Endothelial cell (in vitro differentiated cells): Measurements from ENCODE around the gene THSD7A. TPM values are rescaled to one million over a fixed set of nuclear protein-coding genes. Genes with fewer than 3 reads are reported as not detected.

Source experiments
- DNase-seq: peaks from one replicate; pipeline ENCODE4 v3.0.0; 2021; ENCODE audit warnings: low spot score
- H3K27ac Mint-ChIP-seq: one replicate; pipeline ENCODE4 v1.8.0; 2021; ENCODE audit warnings: mixed read lengths, inconsistent platforms; ENCODE audit not compliant: unreplicated experiment
- H3K27me3 Mint-ChIP-seq: one replicate; pipeline ENCODE4 v1.8.0; 2021; ENCODE audit warnings: mild to moderate bottlenecking, moderate library complexity, mixed read lengths, inconsistent platforms; ENCODE audit not compliant: unreplicated experiment
- H3K36me3 Mint-ChIP-seq: one replicate; pipeline ENCODE4 v1.8.0; 2021; ENCODE audit warnings: mild to moderate bottlenecking, low read depth, mixed read lengths, inconsistent platforms; ENCODE audit not compliant: unreplicated experiment
- H3K4me1 Mint-ChIP-seq: one replicate; pipeline ENCODE4 v1.8.0; 2021; ENCODE audit warnings: mild to moderate bottlenecking, mixed read lengths, inconsistent platforms; ENCODE audit not compliant: unreplicated experiment
- H3K4me3 Mint-ChIP-seq: one replicate; pipeline ENCODE4 v1.8.0; 2021; ENCODE audit warnings: mild to moderate bottlenecking, mixed read lengths, inconsistent platforms; ENCODE audit not compliant: unreplicated experiment
- H3K9me3 Mint-ChIP-seq: one replicate; pipeline ENCODE4 v1.8.0; 2021; ENCODE audit warnings: mixed read lengths, inconsistent platforms; ENCODE audit not compliant: unreplicated experiment
- CTCF ChIP-seq: fragments of 200-600 bp; sonication (generic); IDR thresholded peaks from one replicate; pipeline ENCODE4 v1.5.0; 2021; ENCODE audit warnings: antibody characterized with exemption; ENCODE audit not compliant: unreplicated experiment
- total RNA-seq: library from RNA; stranded (reverse); fragmentation: NEBNext Ultra II Directional; extraction: Animal tissue kit (Norgen Biotek cat#: 25700); gene quantifications from one replicate; pipeline ENCODE4 v1.2.1, GENCODE V29; 2021; ENCODE audit not compliant: unreplicated experiment

THSD7A gene
- total RNA-seq, 1 donor from 2014 or later: 28.7 TPM

GRCh38 chr7:11630355-11630754 lies 201.6 kb downstream of the THSD7A start:
- Mint-ChIP-seq H3K4me1 (peaks cover 14% of the 10 kb centered on the region), H3K27me3 (no peaks in the 10 kb centered on the region), H3K9me3 (no peaks in the 10 kb centered on the region), H3K4me3 (no peak overlapping the region), H3K27ac (no peak overlapping the region), H3K36me3 (no peaks in the 10 kb centered on the region)
- no peak for TF ChIP-seq CTCF
- no peak for DNase-seq

GRCh38 chr7:11625669-11626068 lies 206.3 kb downstream of the THSD7A start:
- no peak for DNase-seq
- Mint-ChIP-seq H3K27me3 (no peaks in the 10 kb centered on the region), H3K4me1 (peaks cover 19% of the 10 kb centered on the region), H3K4me3 (no peak overlapping the region), H3K9me3 (no peaks in the 10 kb centered on the region), H3K36me3 (peaks cover 3% of the 10 kb centered on the region), H3K27ac (peak overlapping the region; percentile 32)
- TF ChIP-seq CTCF: no peak

GRCh38 chr7:11623093-11623678 lies 208.8 kb downstream of the THSD7A start:
- Mint-ChIP-seq H3K9me3 (no peaks in the 10 kb centered on the region), H3K4me1 (peaks cover 19% of the 10 kb centered on the region), H3K27ac (no peak overlapping the region), H3K4me3 (no peak overlapping the region), H3K27me3 (no peaks in the 10 kb centered on the region), H3K36me3 (peaks cover 3% of the 10 kb centered on the region)
- TF ChIP-seq CTCF: no peak
- DNase-seq: no peak

GRCh38 chr7:11620406-11621253 lies 211.4 kb downstream of the THSD7A start:
- no peak overlapping the region for H3K4me3 Mint-ChIP-seq
- no peak for TF ChIP-seq CTCF
- peaks cover 25% of the 10 kb centered on the region for H3K4me1 Mint-ChIP-seq
- no peak overlapping the region for H3K27ac Mint-ChIP-seq
- H3K27me3 Mint-ChIP-seq: no peaks in the 10 kb centered on the region
- H3K36me3 Mint-ChIP-seq: peaks cover 3% of the 10 kb centered on the region
- no peak for DNase-seq
- no peaks in the 10 kb centered on the region for H3K9me3 Mint-ChIP-seq

- DNase-seq: no peak
- Mint-ChIP-seq H3K27ac (peak overlapping the region; percentile 91), H3K4me3 (no peak overlapping the region), H3K4me1 (peaks cover 30% of the 10 kb centered on the region), H3K27me3 (peaks cover 2% of the 10 kb centered on the region), H3K9me3 (no peaks in the 10 kb centered on the region), H3K36me3 (no peaks in the 10 kb centered on the region)
- no peak for TF ChIP-seq CTCF
Observed at GRCh38 chr7:11616466-11616865, 215.5 kb downstream of the THSD7A start.
